NCI-H524 treated with DMSO at 0.1 percent for 48 hours (cell line): ENCODE measurements around the gene NAGA.
"Not testable (repeated sequence)": the region's sequence is repeated elsewhere in the genome, so short reads cannot be mapped to it uniquely, and the experiment has no call there.

ENCODE experiments used
- DNase-seq: peaks from one replicate; lab custom pipeline; 2025; lab: John Stamatoyannopoulos, UW

NAGA gene

DNA sequence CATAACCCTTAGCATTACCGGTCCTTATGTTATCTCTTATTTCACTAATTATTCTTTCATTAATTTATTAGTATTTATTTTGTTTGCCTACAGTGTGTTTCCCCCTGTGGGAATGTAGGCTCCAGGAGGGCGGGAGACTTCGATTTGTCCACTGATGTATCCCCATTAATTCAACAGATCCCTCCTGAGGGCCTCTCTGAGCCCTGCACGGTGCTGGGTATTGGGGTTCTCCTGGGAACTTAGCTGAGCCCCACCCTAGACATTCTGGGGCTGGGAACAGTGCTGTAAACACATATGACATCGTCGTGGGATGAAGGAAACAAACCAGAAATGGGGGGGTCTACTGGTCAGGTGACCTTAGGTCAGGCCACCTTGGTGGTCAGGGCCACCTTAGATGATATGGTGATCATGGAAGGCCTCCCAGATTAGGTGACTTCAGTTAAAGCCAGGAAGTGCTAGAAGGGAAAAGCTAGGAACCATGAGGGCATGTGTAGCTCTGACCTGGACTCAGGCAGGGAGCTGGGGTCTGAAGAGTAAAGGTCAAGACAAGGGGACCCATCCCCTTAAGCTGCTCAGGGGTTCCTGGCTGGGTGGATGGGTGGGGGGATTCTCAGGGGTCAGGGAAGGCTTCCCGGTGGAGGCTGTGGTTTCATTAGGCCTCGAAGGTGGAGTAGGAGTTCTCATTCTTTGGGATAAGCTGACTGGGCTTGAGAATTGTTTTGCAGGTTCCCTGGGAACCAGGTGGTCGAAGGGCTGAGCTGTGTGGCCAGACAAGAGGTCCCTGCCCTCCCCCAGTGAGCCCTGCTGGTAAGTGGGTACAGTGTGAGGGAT is 4.4 kb upstream of the NAGA start:
- no peak for DNase-seq

DNA sequence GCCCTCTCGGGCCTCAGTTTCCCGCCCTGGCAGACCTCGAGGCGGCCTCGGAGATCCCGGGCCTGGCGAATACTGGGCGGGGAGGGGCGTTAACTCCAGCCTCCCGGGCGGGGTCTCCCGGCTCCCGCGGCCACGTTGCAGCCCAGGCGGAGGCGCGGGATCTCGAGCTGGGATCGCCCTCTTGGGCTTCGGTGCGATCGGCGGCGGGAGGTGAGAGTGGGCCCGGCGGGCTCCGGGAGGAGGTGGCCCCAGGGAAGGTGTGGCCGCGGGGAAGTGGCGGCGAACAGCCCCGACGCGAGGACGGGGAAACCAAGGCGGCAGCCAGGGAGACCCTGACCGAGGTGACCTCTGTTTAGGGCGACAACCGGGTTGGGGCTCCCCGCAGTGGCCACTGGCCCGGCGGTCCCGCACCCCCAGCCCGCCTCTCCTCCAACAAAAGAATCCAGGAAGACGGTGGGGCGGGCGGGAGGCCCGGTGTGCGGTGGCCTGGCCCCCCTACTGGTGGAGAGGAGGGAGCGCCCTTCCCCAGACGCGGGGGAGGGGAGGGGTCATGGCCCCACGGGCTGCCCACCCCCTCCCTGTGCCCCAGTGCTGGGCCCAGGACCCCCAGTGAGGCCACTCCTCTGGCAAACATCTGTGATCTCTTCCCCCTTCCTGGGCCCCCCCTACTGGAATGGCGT is 3.7 kb upstream of the NAGA start, which contains the start of gene PHETA2:
TSS of gene PHETA2 (plus strand) at position 117 of the 680 bp plus-strand sequence. CDS start 3,046 bp downstream, outside the sequence.
- DNase-seq, result no peak

DNA sequence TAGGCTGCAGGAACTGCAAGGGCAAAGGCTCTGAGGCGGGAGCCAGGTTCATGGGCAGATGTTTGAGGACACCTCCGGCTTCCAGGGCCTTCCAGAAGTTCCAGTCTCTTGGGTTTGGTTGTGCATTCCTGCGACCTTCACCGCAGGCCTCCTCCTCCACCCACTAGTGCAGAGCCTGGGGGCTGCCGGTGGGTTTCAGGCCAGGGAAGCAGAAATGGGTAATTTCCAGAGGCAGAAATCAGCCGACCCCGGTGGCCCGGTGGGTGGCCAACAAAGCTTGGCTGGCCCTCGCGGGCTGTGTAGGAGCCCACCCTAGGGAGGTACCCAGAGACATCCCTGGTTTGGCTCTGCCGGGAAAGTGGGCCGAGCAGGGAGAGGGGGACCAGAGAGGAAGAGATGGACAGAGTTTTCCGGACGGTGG is 3.0 kb upstream of the NAGA start:
- no peak for DNase-seq

DNA sequence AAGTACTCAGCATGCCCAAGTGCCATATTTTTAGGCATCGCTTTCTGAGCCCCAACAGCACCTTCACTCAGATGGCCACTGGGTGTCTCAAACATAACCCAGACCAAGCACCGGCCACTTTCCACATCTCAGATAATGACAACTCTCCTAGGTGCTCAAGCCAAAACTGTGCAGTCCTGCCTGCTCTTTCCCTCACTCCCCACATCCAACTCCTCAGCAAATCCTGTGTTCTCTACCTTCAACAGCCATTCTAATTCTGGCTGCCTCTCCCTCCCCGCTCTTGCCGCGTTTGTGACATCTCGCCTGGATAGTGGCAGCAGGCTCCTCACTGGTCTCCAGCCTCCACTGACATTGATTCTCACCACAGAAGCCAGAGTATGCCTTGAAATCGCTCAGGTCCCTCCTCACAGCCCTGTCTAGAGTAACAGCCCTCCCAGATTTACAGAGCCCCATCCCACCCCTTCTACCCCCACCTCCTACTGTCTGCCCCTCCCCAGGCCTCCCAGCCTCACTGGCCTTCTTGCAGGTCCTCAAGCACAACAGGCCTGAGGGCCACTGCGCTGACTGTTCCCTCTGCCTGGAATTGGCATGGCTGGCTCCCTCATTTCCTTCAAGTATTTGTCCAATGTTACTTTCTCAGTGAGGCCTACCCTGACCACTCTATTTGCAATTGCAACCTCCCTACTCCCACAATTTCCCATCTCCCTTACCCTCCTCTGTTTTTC is 2.2 kb upstream of the NAGA start:
- DNase-seq, result no peak

DNA sequence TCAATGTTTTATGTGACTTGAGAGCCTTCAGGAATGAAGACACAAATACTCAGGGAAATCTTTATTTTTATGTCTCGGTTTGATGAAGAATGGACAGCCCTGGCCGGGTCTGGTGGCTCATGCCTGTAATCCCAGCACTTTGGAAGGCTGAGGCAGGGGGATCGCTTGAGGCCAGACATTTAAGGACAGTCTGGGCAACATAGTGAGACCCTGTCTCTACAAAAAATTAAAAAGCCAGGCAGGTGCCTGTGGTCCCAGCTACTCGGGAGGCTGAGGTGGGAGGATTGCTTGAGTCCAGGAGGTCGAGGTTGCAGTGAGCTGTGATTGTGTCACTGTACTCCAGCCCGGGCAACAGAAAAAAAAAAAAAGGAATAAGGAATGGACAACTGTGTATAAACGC is 896 bp upstream of the NAGA start:
- not testable (repeated sequence) for DNase-seq

DNA sequence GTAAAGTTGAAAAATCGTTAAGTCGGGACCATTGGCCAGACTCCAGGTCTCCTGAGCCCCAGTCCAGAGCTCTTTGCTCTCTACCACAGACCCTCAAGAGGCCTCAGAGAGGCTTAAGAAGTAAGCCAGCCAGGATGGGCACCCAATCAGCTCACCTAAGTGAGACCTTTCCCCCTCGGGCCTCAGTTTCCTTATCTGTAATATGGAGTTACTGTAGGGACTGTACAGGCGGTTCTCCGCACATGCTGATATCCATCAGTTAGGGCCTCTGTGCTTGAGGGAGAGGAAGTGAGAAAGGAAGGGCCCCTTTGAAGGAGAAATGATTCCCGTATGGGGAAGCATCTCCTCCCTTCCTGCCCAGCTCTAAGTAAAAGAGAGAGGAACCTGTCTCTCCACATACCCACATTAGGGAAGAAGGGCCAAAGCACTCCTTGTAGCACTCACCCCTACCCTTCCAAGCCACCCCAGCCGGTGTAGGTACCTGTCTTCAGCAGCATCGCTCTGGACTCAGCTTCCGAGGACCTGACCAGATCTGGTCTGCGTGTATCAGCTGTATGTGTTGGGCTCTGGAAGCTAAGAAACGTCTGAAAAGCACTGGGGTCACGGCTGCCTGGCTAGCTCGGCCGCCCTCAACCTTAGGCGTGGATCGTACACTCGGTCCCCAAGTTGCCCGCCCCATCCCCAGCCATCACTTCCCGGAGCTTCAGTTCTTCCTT is 653 bp downstream of the NAGA start:
- no peak for DNase-seq

DNA sequence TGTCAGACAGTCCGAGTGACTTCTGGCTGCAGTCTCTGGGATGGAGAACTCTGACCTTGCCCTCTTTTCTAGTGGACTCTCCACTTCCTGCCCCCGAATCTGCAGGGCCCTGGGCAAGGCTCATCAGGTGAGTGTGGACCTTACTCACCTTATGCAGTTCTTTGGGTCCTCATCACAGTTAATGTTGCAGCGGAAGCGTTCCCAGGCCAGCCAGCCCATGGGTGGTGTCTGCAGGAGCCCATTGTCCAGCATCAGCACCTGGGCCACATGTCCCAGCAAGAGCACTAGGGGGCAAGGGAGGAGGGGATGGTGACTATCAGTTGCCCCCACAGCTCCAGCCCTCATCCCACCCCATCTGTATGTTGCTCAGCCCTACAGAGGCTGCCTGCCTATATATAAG is 2.3 kb downstream of the NAGA start:
- no peak for DNase-seq

DNA sequence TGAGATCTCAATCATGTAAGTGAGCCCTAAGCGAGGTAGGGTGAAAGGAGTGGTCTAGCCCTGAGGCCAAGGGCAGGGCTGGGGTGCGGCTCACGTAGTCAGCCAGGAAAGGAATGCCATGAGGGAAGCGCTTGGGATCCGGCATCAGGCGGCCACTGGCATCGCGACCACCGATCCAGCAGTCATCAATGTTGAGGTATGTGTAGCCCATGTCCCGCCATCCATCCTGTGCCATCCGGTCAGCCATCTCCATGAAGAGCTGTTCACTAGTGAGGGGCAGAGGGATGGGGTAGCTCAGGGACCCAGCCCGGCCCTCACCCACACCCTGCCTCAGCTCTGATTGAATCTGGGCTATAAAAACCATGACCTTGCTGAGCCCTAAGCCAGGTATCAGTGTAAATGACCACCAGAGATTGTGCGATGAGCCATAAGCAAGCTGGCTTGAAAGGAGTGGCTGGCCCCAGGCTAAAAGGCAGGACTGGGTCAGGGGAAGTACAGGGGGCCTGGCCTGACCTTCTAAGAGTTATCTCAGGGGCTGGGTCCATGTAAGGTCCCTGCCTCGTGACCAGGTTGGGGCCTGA is 2.9 kb downstream of the NAGA start:
- DNase-seq, result no peak

DNA sequence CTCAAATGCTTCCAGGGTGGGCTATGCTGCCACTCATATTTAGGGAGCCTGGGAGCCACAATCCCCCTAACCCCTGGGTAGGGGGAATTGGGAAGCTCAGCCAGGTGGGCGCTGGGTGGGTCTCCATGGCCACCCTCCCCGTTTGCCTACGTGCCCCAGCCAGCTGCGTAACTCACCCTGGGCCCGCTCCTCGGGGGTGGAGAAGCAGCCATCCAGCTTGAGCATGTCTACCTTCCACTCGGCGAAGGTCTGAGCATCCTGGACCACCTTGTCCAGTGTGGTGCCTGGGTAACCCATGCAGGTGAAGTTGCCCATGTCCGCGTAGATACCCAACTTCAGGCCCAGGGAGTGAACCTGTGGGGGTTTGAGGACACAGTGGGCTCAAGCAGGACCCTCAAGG is 3.7 kb downstream of the NAGA start:
- no peak for DNase-seq

DNA sequence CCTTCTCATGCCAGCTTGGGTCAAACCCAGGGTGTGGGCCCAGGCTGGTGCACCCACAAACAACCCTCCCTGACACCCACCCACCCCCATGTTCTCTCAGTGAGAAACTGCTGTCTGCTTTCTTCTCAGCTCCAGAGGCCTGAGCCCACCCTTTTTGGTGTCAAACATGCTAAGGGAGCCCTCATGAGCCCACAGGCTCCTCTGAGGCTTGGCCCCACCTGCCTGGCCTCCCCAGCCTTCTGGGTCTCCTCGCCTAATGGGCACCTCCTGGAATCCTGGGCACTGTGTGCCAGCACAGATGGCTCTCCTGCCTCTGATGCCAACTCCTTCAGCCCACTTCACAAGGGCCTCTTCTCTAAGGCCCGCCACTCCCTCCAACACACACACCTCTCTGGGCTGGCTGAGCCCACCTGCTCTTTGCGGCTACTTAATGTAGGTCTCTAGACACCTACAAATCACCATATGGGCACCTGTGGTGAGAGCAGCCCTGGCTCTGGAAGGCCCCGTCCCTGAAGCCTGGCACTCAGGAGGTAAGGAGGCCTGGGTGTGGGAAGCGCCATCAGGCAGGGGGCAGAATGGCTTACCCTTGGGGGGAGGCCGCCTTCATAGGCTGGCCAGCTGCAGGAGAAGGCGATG is 4.4 kb downstream of the NAGA start:
- DNase-seq, result no peak

DNA sequence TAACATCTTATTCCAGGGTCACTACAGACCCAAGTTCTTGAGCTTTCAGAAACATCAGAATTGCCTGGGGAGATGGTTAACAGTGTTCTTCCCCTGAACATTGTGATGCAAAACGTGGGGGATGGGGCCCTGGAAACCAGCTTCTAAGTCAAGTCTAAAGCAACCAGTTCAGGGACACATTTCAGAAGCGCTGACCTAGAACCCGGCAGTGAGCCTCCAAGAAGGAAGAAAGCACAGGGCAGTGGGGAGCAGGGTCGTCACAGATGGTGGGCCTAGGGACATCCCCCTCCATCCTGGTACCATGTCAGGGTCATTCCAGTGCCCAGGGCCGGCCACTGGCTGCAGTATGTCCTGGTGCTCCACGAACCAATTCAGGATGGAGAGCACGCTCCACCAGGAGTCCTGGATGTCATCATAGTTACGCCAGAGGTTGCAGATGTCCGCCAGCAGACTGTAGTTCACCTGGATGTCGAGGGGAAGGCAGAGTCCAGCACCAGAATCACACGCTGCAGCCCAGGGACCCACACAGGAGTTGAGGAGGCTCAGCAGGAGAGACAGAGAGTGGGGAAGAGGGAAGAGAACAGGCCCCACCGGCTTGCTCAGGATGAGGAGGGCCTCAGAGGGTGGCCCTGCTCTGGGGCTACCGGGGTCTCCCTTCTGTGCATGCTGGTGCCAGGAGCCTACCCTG is 5.0 kb downstream of the NAGA start:
- DNase-seq, result no peak

DNA sequence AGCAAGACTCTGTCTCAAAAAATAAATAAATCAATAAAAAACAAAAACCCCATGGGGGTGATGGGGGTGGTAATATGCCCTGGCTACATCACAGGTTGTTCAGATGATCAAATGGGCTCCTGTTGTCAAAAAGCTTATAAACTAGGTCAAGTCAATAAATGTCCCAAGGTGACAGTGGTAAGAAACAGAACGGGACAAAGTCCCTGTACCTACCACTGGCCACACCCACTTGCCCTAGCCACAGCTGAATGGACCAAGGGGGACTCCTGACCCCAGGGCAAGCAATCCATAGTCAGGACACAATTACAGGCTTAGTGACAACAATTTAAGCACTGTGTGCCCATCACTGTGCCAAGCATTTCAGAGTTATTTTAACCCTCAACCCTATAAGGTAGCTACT is 6.0 kb downstream of the NAGA start:
- no peak for DNase-seq

DNA sequence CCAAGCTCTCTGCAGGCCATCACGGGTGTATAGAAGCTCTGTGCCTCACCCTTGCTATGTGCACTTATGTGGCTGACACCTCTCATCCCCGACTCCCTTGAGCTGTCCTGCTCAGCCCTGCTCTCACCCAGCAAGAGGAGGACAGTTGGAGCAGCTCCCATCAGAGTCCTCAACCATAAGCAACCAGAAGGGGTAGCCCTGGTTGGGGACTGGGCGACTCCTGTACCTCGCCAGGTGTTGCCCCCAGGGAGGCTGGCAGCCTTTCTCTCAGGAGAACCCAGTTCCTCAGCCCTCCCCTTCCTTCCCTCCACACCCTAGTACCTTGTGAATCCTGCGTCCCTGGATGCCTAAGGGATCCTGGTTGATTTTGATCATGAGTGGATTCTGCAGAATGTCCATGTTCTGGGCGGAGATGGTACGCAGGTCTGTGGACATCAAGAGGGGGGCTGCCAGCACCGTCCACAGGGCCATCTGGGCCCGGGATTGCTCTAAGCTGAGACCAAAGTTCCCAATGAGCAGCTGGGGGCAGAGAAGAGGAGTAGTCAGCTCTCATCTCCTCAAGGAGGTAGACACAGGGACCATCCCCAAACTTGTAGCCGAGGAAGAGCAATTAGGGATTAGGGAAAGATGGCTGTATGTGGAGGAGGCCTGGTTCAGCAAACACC is 8.0 kb downstream of the NAGA start:
- no peak for DNase-seq

DNA sequence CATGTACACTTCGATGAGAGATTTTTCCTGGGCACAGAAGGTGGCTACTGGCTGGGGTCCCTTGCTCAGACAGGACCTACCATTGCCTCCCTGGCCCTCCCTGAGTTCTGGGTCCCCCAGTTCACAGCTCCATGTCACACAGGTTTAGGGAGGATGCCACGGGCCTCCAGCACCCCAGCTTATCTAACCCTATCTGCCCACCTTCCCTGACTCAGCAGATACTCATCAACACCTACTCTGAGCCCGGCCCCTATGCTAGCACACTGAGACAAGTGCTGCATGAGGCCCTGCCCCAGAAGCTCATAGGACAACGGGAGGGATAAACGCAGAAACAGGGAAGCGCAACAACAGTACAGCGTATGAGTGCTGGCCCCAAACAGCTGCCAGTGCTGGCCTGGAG is 9.6 kb downstream of the NAGA start:
- no peak for DNase-seq

DNA sequence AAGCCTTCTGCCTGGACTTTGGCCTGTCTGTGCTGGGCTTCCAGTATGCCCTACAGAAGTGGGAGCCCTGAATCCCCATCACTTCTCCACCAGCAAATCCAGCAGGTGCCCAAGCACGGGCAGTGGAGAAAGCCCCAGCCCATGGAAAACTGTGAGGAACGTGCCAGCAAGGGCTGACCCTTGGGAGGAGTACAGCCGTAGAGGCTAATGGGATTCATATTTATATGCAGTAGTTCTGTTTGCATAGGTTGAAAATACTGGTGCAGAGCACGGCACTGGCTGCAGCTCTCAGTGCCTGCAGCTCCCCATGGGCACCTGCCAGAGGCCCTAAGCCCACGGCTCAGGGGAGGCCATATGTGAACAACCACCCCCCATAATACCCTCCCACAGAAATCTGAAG is 10.1 kb downstream of the NAGA start:
- no peak for DNase-seq

DNA sequence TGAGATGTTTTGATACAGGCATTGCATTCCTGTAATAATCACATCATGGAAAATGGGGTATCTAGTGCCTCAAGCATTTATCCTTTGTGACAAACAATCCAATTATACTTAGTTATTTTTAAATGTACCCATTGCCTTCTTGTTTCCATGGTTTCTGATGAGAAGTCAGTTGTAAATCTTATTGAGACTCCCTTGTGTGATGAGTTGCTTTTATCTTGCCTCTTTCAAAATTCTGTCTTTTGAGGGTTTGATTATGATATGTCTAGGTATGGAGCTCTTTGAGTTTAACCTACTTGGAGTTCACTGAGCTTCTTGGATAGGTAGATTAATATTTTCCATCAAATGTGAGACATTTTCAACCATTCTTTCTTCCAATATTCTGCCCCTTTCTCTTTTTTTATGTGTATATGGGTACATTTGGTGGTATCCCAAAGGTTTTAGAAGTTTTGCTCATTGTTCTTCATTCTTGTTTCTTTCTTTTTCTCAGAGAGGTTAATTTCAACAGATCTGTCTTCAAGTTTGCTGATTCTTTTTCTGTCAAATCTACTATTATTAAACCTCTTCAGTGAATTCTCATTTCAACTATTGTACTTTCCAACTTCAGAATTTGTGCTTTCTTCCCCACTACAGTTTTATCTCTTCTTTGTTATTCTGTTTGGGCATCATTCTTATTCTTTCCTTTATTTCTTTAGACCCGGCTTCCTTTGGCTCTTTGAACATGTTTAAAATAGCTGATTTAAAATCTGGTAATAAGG is 13.7 kb downstream of the NAGA start:
- no peak for DNase-seq

DNA sequence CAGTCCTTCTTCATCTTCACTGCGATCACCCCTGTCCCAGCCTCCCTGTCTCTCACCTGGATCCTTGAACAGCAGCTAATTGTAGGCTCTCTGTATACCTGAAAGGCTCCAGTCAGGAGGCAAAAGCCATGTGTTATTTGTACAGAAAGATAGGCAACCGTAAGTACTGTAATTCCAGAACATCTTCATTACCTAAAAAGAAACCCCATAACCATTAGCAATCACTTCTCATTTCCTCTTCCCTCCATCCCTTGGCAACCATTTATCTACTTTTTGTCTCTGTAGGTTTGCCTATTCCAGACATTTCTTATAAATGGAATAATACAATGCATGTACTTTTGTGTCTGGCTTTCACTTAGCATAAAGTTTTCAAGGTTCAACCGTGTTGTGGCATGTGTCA is 17.8 kb downstream of the NAGA start:
- DNase-seq, result no peak

DNA sequence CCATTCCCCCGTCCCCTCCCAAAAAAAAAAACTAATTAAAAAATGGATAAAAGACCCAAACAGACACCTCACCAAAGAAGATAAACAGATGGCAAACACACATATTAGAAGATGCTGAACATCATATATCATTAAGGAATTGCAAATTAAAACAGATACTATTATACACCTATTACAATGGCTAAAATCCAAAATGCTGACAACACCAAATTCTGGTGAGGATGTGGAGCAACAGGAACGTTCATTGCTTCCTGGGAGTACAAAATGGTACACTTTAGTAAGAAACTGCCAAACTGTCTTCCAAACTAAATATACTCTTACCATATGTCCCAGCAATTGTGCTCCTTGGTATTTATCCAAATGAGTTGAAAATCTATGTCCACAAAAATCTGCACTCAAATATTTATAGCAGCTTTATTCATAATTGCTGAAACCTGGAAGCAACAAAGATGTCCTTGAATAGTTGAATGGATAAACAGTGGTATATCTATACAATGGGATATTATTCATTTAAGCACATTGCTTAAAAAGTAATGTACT is 19.9 kb downstream of the NAGA start:
- DNase-seq, result no peak

DNA sequence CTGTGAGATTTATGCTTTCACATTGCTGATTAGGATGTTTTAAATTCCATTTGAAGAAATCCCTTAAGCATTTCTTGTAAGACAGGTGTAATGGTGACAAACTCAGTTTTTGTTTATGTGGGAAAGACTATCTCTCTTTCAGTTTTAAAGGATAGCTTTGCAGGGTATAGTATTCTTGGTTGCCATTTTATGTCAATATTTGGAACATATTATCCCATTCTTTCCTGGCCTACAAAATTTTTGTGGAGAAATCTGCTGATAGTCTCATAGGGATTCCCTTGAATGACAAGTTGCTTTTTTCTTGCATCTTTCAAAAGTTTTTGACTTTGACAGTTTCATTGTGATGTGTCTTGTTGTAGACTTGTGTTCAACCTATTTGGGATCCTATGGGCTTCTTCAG is 28.8 kb downstream of the NAGA start:
- DNase-seq, result no peak
